ENCODE results near the gene ACP4. TPM values are rescaled to one million over a fixed set of nuclear protein-coding genes. Genes with fewer than 3 reads are reported as not detected.
"Not testable (repeated sequence)": the region's sequence is repeated elsewhere in the genome, so short reads cannot be mapped to it uniquely, and the experiment has no call there.

ACP4 gene
- total RNA-seq, 1 donor from 2014 or later = not detected

- DNase-seq (ENCODE audit: low spot score) = not testable (repeated sequence)
These were observed 16.8 kb upstream of the ACP4 start for GRCh38 chr19:50773454-50773853.

- DNase-seq (ENCODE audit: low spot score) = no peak
These were observed 14.1 kb upstream of the ACP4 start for GRCh38 chr19:50776131-50776530.

- no peak for DNase-seq (ENCODE audit: low spot score)
These were observed 13.0 kb upstream of the ACP4 start for GRCh38 chr19:50777261-50777660.

- no peak for DNase-seq (ENCODE audit: low spot score)
These were observed 12.3 kb upstream of the ACP4 start for GRCh38 chr19:50777830-50778303.

- DNase-seq (ENCODE audit: low spot score) = no peak
These were observed 11.2 kb upstream of the ACP4 start for GRCh38 chr19:50778906-50779430.

GRCh38 chr19:50779504-50780457 lies 10.4 kb upstream of the ACP4 start:
- DNase-seq (ENCODE audit: low spot score) = no peak

GRCh38 chr19:50780753-50781435 lies 9.3 kb upstream of the ACP4 start:
- no peak for DNase-seq (ENCODE audit: low spot score)

GRCh38 chr19:50783848-50784152 lies 6.4 kb upstream of the ACP4 start:
- DNase-seq (ENCODE audit: low spot score) = not testable (repeated sequence)

GRCh38 chr19:50784710-50785109 lies 5.5 kb upstream of the ACP4 start:
- DNase-seq (ENCODE audit: low spot score) = no peak

GRCh38 chr19:50785329-50785728 lies 4.9 kb upstream of the ACP4 start:
- no peak for DNase-seq (ENCODE audit: low spot score)

- DNase-seq (ENCODE audit: low spot score) = no peak
These were observed 780 bp downstream of the ACP4 start for GRCh38 chr19:50790922-50791467.

- DNase-seq (ENCODE audit: low spot score) = no peak
These were observed 1.5 kb downstream of the ACP4 start for GRCh38 chr19:50791594-50792271.

GRCh38 chr19:50792272-50793250 lies 2.3 kb downstream of the ACP4 start:
- DNase-seq (ENCODE audit: low spot score) = no peak

GRCh38 chr19:50793558-50794065 lies 3.4 kb downstream of the ACP4 start:
- no peak for DNase-seq (ENCODE audit: low spot score)

- DNase-seq (ENCODE audit: low spot score) = no peak
These were observed 4.1 kb downstream of the ACP4 start for GRCh38 chr19:50794074-50794875.

GRCh38 chr19:50794876-50795663 lies 4.9 kb downstream of the ACP4 start:
- no peak for DNase-seq (ENCODE audit: low spot score)

GRCh38 chr19:50795664-50796073 lies 5.5 kb downstream of the ACP4 start:
- no peak for DNase-seq (ENCODE audit: low spot score)

GRCh38 chr19:50796128-50796633 lies 6.0 kb downstream of the ACP4 start:
- DNase-seq (ENCODE audit: low spot score) = no peak

Data from mesenteric fat pad (tissue), 1 donor.